Ovary (tissue), 9 donors: ENCODE measurements around the gene OGG1. TPM values are rescaled to one million over a fixed set of nuclear protein-coding genes. Genes with fewer than 3 reads are reported as not detected.

Experiments
- DNase-seq, 5 donors: peaks; one replicate each; pipeline ENCODE4 v3.0.0-alpha.2; 2019 to 2020
- H3K27ac ChIP-seq, 2 donors: fragments of 200-600 bp; one replicate each; pipeline versions ENCODE4 v1.5.1 to v1.8.0; 2019 to 2022
- H3K27me3 ChIP-seq: fragments of 200-600 bp; one replicate; pipeline ENCODE4 v1.8.0; 2022
- H3K36me3 ChIP-seq: fragments of 200-600 bp; sonication (generic); one replicate; pipeline ENCODE4 v1.5.1; 2019
- H3K4me1 ChIP-seq: one replicate; pipeline ENCODE4 v1.8.1; 2013; ENCODE audit warnings: mild to moderate bottlenecking, moderate library complexity; ENCODE audit not compliant: insufficient read depth
- H3K4me3 ChIP-seq: fragments of 200-600 bp; sonication (generic); one replicate; pipeline ENCODE4 v1.5.1; 2017
- H3K9me3 ChIP-seq, 2 donors: fragments of 200-600 bp in 1 of 2; sonication (generic) in 1 of 2; one replicate each; pipeline versions ENCODE4 v1.5.1 to v1.8.1; 2013 to 2019; ENCODE audit warnings: mild to moderate bottlenecking in 1 of 2, moderate library complexity in 1 of 2
- CTCF ChIP-seq, 3 donors: fragments of 450-650 bp in 2 of 3; fragments of 200-600 bp in 1 of 3; IDR thresholded peaks; one replicate each; pipeline versions ENCODE4 v1.5.1 to v1.8.0; 2016 to 2022; ENCODE audit warnings: antibody characterized with exemption in 3 of 3, mild to moderate bottlenecking in 1 of 3
- EP300 ChIP-seq: sonication (generic); formaldehyde crosslinking; IDR thresholded peaks from one replicate; pipeline ENCODE4 v1.6.1; 2017; ENCODE audit warnings: antibody characterized with exemption
- POLR2A ChIP-seq: fragments of 450-650 bp; IDR thresholded peaks from one replicate; pipeline ENCODE4 v1.6.1; 2017; ENCODE audit warnings: antibody characterized with exemption, mild to moderate bottlenecking, moderate library complexity
- WGBS, 3 donors: extraction: QIAGEN DNeasy Blood & Tissue Kit in 1 of 3; methylation state at CpG; one replicate each; pipeline versions ENCODE4 v1.1.5 to v1.1.7; 2013 to 2017; 5-methylcytosine and 5-hydroxymethylcytosine counted together
- intact Hi-C, 4 donors: fragments of 100-400 bp; cut with DNase I; formaldehyde crosslinking; loops; one replicate each; pipeline versions ENCODE4 v1.11.0 to v1.15.1; 2022 to 2023
- polyA plus RNA-seq, 2 donors: library from polyadenylated mRNA; stranded (reverse); fragments of 200-250 nt in 1 of 2; fragments of 350-450 nt in 1 of 2; fragmentation: Illumina TruSeq in 1 of 2; extraction: RNeasy Lipid Tissue Mini Kit (QIAGEN cat#74804) in 1 of 2; gene quantifications; one replicate each; pipeline ENCODE4 v1.2.3, GENCODE V29; 2013 to 2014
- total RNA-seq, 7 donors: library from RNA; depleted of rRNA in 2 of 7; stranded (reverse); fragments of >200 nt in 2 of 7; fragmentation: NEBNext Ultra II Directional in 3 of 7; extraction: Animal tissue kit (Norgen Biotek cat#: 25700) in 3 of 7; gene quantifications; one replicate each; pipeline versions ENCODE4 v1.1.0 to v1.2.4, GENCODE V29; 2016 to 2023
- donor health status: DM: no; HTN: no; CAD: no; lungs with moderate emphysema.
- donor health status: DM: no; HTN: no; CAD: no.
- donor health status: Bipolar disorder and iron deficiency.
- donor health status: DM: yes; HTN: yes; CAD: no.
- donor health status: DM: no; HTN: no; CAD: no.
- donor health status: DM: yes; HTN: yes; CAD: no.

OGG1 gene
- total and polyA plus RNA-seq, 9 donors = 16.8 to 54.3 (median 31.1) TPM

GRCh38 chr3:9760779-9761505 is 11.2 kb downstream of the OGG1 start:
- Histone ChIP-seq H3K36me3 (no peaks in the 10 kb centered on the region), H3K4me1 (no peaks in the 10 kb centered on the region), H3K27ac (no peak overlapping the region), H3K27me3 (no peaks in the 10 kb centered on the region), H3K4me3 (no peak overlapping the region), H3K9me3 (no peaks in the 10 kb centered on the region)
- WGBS, 3 donors = 90 to 93% (median 92%) methylated on average over 10 of the region's 10 CpGs
- no peak for DNase-seq
- no peak for TF ChIP-seq POLR2A
- TF ChIP-seq EP300 = no peak
- no peak for TF ChIP-seq CTCF (IDR thresholded peaks at IDR 0.05)
- intact Hi-C loops = no loop called here

- Histone ChIP-seq H3K36me3 (no peaks in the 10 kb centered on the region), H3K27me3 (no peaks in the 10 kb centered on the region), H3K27ac (no peak overlapping the region), H3K4me1 (no peaks in the 10 kb centered on the region), H3K9me3 (no peaks in the 10 kb centered on the region), H3K4me3 (no peak overlapping the region)
- WGBS, 3 donors = 89 to 93% (median 90%) methylated on average over 5 of the region's 5 CpGs
- intact Hi-C loops = no loop called here
- TF ChIP-seq EP300 = no peak
- no peak for TF ChIP-seq POLR2A
- no peak for DNase-seq
These were observed 12.2 kb downstream of the OGG1 start for GRCh38 chr3:9761919-9762318.

GRCh38 chr3:9762871-9763270 is 13.1 kb downstream of the OGG1 start:
- Histone ChIP-seq H3K36me3 (no peaks in the 10 kb centered on the region), H3K27me3 (no peaks in the 10 kb centered on the region), H3K4me1 (no peaks in the 10 kb centered on the region), H3K9me3 (no peaks in the 10 kb centered on the region), H3K4me3 (no peak overlapping the region), H3K27ac (no peak overlapping the region)
- intact Hi-C loops = no loop called here
- DNase-seq = no peak
- 86 to 87% (median 87%) methylated on average over 8 of the region's 8 CpGs for WGBS, 3 donors
- TF ChIP-seq EP300 = no peak
- TF ChIP-seq CTCF (IDR thresholded peaks at IDR 0.05) = no peak
- TF ChIP-seq POLR2A = no peak

GRCh38 chr3:9765865-9766264 is 16.1 kb downstream of the OGG1 start:
- H3K27me3 ChIP-seq = no peaks in the 10 kb centered on the region
- no peak for TF ChIP-seq CTCF (IDR thresholded peaks at IDR 0.05)
- no peak for TF ChIP-seq POLR2A
- TF ChIP-seq EP300 = no peak
- no peaks in the 10 kb centered on the region for H3K9me3 ChIP-seq
- no peak overlapping the region for H3K27ac ChIP-seq
- intact Hi-C loops = no loop called here
- WGBS, 3 donors = 85 to 95% (median 86%) methylated on average over 4 of the region's 4 CpGs
- H3K4me3 ChIP-seq = no peak overlapping the region
- no peak for DNase-seq
- H3K4me1 ChIP-seq = peaks cover 6% of the 10 kb centered on the region
- H3K36me3 ChIP-seq = no peaks in the 10 kb centered on the region

- 59 to 66% (median 65%) methylated on average over 7 of the region's 7 CpGs for WGBS, 3 donors
- intact Hi-C loops = no loop called here
- TF ChIP-seq POLR2A (no peak), EP300 (no peak), CTCF (IDR thresholded peaks at IDR 0.05) (no peak)
- no peak overlapping the region for H3K27ac ChIP-seq
- no peak overlapping the region for H3K4me3 ChIP-seq
- H3K9me3 ChIP-seq = no peaks in the 10 kb centered on the region
- no peaks in the 10 kb centered on the region for H3K27me3 ChIP-seq
- peaks cover 6% of the 10 kb centered on the region for H3K4me1 ChIP-seq
- no peak for DNase-seq
- H3K36me3 ChIP-seq = no peaks in the 10 kb centered on the region
These were observed 17.7 kb downstream of the OGG1 start for GRCh38 chr3:9767418-9767817.
